NCI-H2029 treated with DMSO at 0.1 percent for 48 hours (cell line): ENCODE data around the gene STAM.

Source experiments
- DNase-seq: peaks from one replicate; lab custom pipeline; 2025; lab: John Stamatoyannopoulos, UW

The STAM gene

DNA sequence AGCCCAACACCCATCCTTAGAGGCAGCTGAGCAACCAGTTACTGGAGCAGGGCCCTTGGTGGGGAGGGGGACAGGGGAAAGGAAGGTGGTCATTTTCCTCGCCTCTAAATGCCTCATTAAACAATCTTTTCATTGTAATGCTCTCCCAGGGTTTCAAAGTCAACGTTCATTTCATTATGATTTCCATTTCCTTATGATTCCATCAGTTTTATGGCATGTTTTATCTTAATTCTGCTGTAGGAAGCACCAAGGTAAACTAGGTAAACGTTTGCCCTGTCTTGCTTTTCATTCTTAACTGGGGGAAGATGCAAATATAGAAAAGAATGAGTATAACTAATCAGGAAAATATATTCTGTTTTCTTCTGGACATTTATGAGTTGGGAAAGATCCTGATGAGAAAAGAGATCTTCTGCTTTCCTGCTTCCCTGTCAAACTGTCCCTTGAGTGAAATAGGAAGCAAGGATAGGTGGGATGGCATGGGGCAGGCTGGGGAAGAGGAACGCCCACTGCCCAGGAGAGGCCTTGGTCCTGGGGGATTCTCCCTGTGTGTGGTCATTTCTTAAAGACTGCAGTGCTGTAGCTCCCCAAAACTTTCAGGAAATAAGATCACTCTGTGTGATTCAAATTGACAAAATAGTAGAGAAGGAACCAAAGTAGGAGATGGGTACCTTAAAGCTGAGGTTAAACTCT lies 87.5 kb downstream of the STAM start:
- DNase-seq, result no peak

DNA sequence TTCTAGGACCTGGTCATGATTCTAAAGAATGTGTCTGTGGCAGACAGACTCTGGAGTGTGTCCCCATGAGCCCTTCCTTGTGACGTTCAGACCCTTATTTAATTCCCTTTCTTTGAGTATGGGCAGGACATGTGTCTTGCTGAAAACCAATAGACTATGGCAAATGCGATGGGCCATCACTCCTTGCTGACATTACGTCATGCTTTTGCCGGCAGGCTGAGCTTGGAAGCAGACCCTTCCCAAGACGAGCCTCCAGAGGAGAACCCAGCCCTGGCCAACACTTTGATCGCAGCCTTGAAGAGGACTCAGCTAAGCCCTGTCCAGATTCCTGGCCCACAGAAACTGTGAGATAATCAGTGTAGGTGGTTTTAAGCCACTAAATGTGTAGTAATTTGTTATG lies 89.7 kb downstream of the STAM start:
- DNase-seq, result no peak

DNA sequence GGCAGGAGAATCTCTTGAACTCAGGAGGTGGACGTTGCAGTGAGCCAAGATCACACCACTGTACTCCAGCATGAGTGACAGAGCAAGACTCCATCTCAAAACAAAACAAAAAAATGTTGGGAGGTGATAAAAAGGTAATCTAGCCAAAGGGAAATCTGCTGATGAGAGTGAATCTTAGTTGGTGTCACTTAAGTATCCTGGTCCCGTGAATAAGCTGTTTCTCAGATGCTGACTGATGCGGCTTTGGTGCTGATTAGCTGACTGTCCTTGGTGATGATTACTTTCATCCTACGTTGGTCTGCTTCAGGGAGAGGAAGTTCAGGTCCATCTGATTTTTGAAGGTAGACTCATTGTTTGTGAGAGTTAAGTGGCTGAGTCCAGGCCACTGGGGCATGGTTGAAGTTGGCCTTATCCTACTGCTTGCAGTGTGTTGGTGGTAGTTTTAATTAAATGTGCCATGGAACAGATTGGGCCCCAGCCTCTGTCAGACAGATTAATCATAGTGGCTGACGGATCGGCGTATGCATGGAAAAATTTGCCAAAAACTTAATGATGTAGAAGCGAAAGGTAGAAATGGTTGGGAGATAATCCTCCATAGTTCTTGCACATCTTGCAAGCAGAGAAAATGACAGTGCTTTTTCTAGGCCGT lies 90.6 kb downstream of the STAM start:
- no peak for DNase-seq

DNA sequence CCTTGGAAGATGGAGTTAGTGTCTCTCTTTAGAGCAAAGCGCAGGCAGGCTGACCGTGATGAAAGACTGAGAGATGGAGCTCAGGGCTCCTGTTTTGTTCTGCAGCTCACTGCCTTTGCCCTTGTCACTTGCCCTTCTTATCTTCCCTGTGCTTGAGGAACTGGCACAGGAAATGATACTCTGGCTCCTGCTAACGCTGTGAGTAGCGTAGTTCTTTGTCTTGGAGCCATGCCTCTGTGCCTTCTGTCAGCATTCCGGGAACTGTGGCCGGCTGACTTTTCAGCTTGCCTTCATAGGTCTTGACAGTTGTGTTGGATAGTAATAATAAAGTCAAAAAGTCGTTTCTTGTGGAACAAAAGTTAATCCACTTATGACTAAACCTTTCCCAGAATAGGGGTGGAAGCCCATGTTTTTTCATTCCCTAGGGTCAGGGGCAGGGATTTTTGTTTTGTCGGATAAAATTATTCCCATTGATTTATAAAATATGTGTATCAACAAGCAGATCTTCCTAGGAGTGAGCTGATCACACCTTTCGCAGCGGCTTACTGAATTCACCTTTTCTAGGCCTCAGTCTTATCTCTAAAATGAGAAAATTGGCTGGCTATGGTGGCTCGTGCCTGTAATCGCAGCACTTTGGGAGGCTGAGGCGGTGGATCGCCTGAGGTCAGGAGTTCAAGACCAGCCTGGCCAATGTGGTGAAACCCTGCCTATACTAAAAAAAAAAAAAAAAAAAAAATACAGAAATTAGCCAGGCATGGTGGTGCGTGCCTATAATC lies 91.4 kb downstream of the STAM start:
- DNase-seq, result no peak

DNA sequence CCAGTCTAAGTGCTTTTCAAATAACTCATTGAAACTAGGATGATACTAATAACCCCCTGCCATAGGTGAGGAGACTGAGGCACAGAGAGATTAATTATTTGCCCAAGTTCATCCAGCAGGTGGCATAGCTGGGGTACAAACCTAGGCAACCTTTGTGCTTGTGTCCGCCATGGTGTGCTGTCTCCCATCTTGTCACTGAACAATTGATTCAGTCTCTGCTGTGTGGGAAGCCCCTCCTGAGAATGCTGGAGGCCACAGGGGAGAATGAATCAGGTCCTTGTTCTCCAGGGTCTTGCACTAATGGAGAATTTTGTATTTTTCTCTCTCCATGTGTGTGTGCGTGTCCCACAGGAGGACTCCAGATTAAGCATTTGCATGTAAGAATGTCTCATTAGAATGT lies 92.3 kb downstream of the STAM start:
- DNase-seq, result no peak

- DNase-seq, result no peak
Measured at GRCh38 chr10:17737027-17737965, 93.3 kb downstream of the STAM start.

DNA sequence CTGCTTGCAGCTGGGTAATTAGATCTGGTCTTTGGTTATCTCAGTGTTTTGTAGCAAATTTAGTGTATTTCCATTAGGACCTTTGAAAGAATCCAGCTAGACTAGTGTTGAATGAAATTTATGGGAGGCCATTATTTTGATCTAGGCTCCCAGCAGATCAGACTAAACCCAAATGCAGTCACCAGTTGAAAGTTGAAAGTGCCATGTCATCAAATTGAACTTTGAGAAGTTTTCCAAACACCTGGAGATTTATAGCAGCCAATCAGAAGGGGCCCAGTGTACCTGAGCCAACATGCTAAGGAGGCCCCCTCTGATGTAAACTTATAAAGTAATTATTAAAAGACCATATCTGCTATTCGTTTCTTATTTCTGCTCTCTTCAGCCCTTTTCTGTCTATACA lies 96.7 kb downstream of the STAM start:
- no peak for DNase-seq

- no peak for DNase-seq
Measured at GRCh38 chr10:17742918-17743317, 99.0 kb downstream of the STAM start.

- no peak for DNase-seq
Measured at GRCh38 chr10:17743437-17743836, 99.5 kb downstream of the STAM start.

GRCh38 chr10:17744341-17744861 lies 100.5 kb downstream of the STAM start:
- DNase-seq, result no peak

- no peak for DNase-seq
Measured at GRCh38 chr10:17747883-17748550, 104.1 kb downstream of the STAM start.

DNA sequence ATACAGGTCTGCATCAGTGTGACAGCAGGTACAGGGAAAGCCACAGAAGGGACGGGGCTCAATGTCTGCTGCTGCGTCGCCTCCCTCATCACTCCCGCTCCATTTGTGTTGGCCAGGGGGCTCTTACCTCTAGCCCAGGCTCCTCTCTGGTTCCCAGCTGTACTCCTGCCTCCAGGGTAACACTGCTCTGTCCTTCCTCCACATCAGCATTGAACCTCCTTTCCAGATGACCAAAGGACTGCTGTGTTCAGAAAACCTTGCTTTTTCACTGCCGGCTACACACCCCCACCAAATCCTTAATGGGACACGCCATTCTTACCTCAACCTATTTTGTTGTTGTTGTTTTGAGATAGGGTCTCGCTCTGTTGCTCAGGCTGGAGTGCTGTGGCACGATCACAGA lies 105.9 kb downstream of the STAM start:
- no peak for DNase-seq

DNA sequence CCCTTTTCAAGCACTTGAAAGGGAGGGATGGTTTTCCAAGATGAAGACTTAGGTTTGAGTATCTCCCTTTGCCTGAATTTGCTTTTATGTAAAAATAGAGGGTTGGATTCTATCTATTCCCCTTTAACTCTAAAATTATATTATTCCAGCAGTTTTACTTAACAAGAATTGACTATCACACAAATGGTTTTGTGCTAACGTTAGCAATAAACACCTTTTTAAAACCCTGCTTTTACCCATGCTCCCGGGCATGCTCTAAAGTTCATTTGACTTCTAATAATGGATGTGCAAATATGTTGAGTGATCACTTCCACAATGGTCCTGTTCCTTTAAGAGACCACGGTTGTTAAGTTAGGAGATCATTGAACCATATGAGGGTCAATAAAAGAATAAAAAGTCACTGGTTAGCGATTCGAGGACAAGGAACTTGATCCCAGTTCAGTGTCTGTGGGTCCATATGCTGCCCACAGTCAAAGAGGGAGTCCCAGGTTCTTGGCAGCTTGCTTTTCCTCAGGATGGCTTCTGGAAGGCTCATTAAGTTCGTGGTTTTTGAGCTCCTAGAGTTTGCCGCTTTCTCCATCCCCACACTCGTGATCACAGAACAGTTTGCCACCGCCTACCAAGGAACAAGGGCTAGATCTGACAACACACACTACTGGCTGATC lies 108.0 kb downstream of the STAM start, which contains the start of gene TMEM236:
Gene TMEM236, plus strand, starts transcription at position 421 of the 665 bp plus-strand sequence. Its CDS starts 95 bp downstream, at position 516.
- no peak for DNase-seq

- DNase-seq, result no peak
Measured at GRCh38 chr10:17756557-17757217, 112.7 kb downstream of the STAM start.

DNA sequence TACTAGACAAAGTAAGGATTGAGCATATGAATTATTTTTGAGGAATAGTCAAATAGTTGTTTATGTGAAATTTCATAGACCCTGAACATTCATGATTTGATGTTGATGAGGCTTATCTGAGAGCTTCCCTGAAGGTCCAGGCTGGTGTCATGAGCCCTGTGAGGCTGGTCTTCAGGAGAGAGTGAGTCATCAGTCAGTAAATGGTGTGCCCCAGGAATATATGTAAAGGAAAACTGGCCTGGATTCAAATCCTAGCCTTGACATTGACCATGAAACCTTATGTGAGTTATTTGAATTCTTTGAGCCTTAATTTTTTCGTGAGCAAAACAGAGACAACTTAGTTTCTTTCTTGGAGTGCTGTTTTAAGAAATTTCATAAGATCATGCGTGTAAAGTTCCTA lies 114.2 kb downstream of the STAM start:
- no peak for DNase-seq

GRCh38 chr10:17758896-17759295 lies 114.9 kb downstream of the STAM start:
- DNase-seq, result no peak

GRCh38 chr10:17764142-17764541 lies 120.2 kb downstream of the STAM start:
- DNase-seq, result no peak

- no peak for DNase-seq
Measured at GRCh38 chr10:17765602-17766001, 121.7 kb downstream of the STAM start.
